ENCODE results near the gene LMF2. TPM values are rescaled to one million over a fixed set of nuclear protein-coding genes. Genes with fewer than 3 reads are reported as not detected.

Gene LMF2
- polyA plus RNA-seq, 3 donors: 15.0 to 145 (median 16.6) TPM

- no peak overlapping the region for H3K4me3 ChIP-seq (replicated peaks in 1 of 3; ENCODE audit: low read depth in 2 of 3, low read length in 3 of 3)
- no peak overlapping the region for H2AFZ ChIP-seq (ENCODE audit: insufficient read depth, low read depth, low read length, poor library complexity, severe bottlenecking)
- no peak overlapping the region for H3K4me2 ChIP-seq (replicated peaks; ENCODE audit: extremely low read depth, low read length, poor library complexity, severe bottlenecking)
- peaks cover 37% of the 10 kb centered on the region for H4K20me1 ChIP-seq (ENCODE audit: insufficient read depth, low read length)
- H3K27ac Mint-ChIP-seq: no peak overlapping the region
- no peak overlapping the region for H3K9ac ChIP-seq (ENCODE audit: insufficient read depth, low read length, poor library complexity, severe bottlenecking)
- H3K4me1 Mint-ChIP-seq: no peaks in the 10 kb centered on the region
- H3K4me1 ChIP-seq (ENCODE audit: control insufficient read depth in 1 of 2, insufficient read depth in 2 of 2, low read length in 2 of 2): peaks cover 3 to 7% of the 10 kb centered on the region in 2 donors
- DNase-seq: no peak
- H3K9me3 Mint-ChIP-seq: peaks cover 0 to 1% (median 0%) of the 10 kb centered on the region in 7 donors
- H3K4me3 Mint-ChIP-seq: no peak overlapping the region
- no peak overlapping the region for H3K27ac ChIP-seq (ENCODE audit: low read depth in 1 of 2, low read length in 2 of 2)
- TF ChIP-seq CTCF (IDR thresholded peaks at IDR 0.05): no peak
- peaks cover 0 to 2% (median 0%) of the 10 kb centered on the region in 3 donors for H3K27me3 Mint-ChIP-seq (ENCODE audit: low read depth in 3 of 3)
- H3K36me3 ChIP-seq (replicated peaks in 1 of 2; ENCODE audit: control insufficient read depth in 1 of 2, insufficient read depth in 2 of 2, low read length in 2 of 2): peaks cover 56 to 81% of the 10 kb centered on the region in 2 donors
- H3K79me2 ChIP-seq (ENCODE audit: insufficient read depth, low read length): peaks cover 36% of the 10 kb centered on the region
- 100% methylated on average over 8 of the region's 8 CpGs for WGBS (ENCODE audit: insufficient coverage)
- H3K36me3 Mint-ChIP-seq: peaks cover 28 to 69% of the 10 kb centered on the region in 2 donors
- H3K9me3 ChIP-seq (replicated peaks in 1 of 2; ENCODE audit: control insufficient read depth in 1 of 2, insufficient read depth in 1 of 2, low read length in 2 of 2): no peaks in the 10 kb centered on the region
- H3K27me3 ChIP-seq (ENCODE audit: control insufficient read depth in 2 of 2, insufficient read depth in 2 of 2, low read length in 2 of 2): no peaks in the 10 kb centered on the region
- intact Hi-C loops (cut with micrococcal nuclease): no loop called here
Measured at GRCh38 chr22:50519151-50519550, 11.6 kb upstream of the LMF2 start.

DNA sequence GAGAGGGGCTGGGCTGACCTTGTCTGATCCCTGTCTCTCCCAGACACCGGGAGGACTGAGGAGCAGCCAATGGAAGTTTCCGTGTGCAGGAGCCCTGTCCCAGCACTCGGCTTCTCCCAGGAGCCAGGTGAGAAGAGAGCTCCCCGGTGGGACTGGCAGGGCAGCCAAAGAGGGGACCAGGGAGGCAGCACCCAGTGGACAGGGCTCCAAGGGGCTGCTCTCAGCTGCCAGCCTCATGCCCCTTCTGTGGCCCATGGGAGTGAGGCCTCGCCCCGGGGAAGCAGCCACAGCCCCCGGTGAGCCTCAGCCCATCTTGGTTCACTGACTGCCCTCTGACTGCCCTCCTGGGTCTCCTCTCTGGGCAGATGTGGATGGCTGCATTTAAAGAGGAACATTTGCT, 11.1 kb upstream of the LMF2 start:
- DNase-seq: no peak
- Mint-ChIP-seq H3K27ac (peak overlapping the region in 2 of 7 donors; percentile 26 to 47), H3K27me3 (ENCODE audit: low read depth in 3 of 3) (peaks cover 0 to 2% (median 0%) of the 10 kb centered on the region in 3 donors), H3K4me3 (no peak overlapping the region), H3K4me1 (no peaks in the 10 kb centered on the region), H3K36me3 (peaks cover 26 to 67% of the 10 kb centered on the region in 2 donors), H3K9me3 (peaks cover 0 to 1% (median 0%) of the 10 kb centered on the region in 7 donors)
- no peak for TF ChIP-seq CTCF (IDR thresholded peaks at IDR 0.05)
- Histone ChIP-seq H3K36me3 (replicated peaks in 1 of 2; ENCODE audit: control insufficient read depth in 1 of 2, insufficient read depth in 2 of 2, low read length in 2 of 2) (peaks cover 50 to 76% of the 10 kb centered on the region in 2 donors), H2AFZ (ENCODE audit: insufficient read depth, low read depth, low read length, poor library complexity, severe bottlenecking) (no peak overlapping the region), H4K20me1 (ENCODE audit: insufficient read depth, low read length) (peaks cover 31% of the 10 kb centered on the region), H3K27ac (ENCODE audit: low read depth in 1 of 2, low read length in 2 of 2) (no peak overlapping the region), H3K4me3 (replicated peaks in 1 of 3; ENCODE audit: low read depth in 2 of 3, low read length in 3 of 3) (no peak overlapping the region), H3K4me1 (ENCODE audit: control insufficient read depth in 1 of 2, insufficient read depth in 2 of 2, low read length in 2 of 2) (peaks cover 0 to 1% of the 10 kb centered on the region in 2 donors), H3K4me2 (replicated peaks; ENCODE audit: extremely low read depth, low read length, poor library complexity, severe bottlenecking) (no peak overlapping the region), H3K27me3 (ENCODE audit: control insufficient read depth in 2 of 2, insufficient read depth in 2 of 2, low read length in 2 of 2) (no peaks in the 10 kb centered on the region), H3K79me2 (ENCODE audit: insufficient read depth, low read length) (peaks cover 36% of the 10 kb centered on the region), H3K9me3 (replicated peaks in 1 of 2; ENCODE audit: control insufficient read depth in 1 of 2, insufficient read depth in 1 of 2, low read length in 2 of 2) (no peaks in the 10 kb centered on the region), H3K9ac (ENCODE audit: insufficient read depth, low read length, poor library complexity, severe bottlenecking) (no peak overlapping the region)
- intact Hi-C loops (cut with micrococcal nuclease): no loop called here
- 97% methylated on average over 7 of the region's 7 CpGs for WGBS (ENCODE audit: insufficient coverage)
